Stimulated activated naive B cell treated with anti-CD40 and anti-IgM and Interleukin-4, amounts not matched to agents 10 μg/mL and 1 μg/mL and 100 μg/mL, for 72 hours (primary cell): ENCODE measurements around the gene MAN2A1.

ENCODE experiments used
- ATAC-seq, 2 donors: fragments of 150-1000 bp; cut with Tn5 transposase; replicated peaks; 2 replicates each; pipeline ENCODE4 v1.10.0; 2021; ENCODE audit warnings: moderate library complexity in 1 of 2
- DNase-seq: peaks from one replicate; pipeline ENCODE4 v3.0.0; 2021
- H3K27ac Mint-ChIP-seq: one replicate; pipeline ENCODE4 v1.8.0; 2022; ENCODE audit warnings: mild to moderate bottlenecking, mixed read lengths
- H3K27me3 Mint-ChIP-seq, 2 donors: one replicate each; pipeline ENCODE4 v1.8.0; 2022; ENCODE audit warnings: mixed read lengths in 2 of 2
- H3K36me3 Mint-ChIP-seq, 2 donors: one replicate each; pipeline ENCODE4 v1.8.0; 2022; ENCODE audit warnings: mixed read lengths in 2 of 2, mild to moderate bottlenecking in 1 of 2
- H3K4me1 Mint-ChIP-seq, 2 donors: one replicate each; pipeline ENCODE4 v1.8.0; 2022; ENCODE audit warnings: mixed read lengths in 2 of 2, mild to moderate bottlenecking in 1 of 2
- H3K4me3 Mint-ChIP-seq, 2 donors: one replicate each; pipeline ENCODE4 v1.8.0; 2022; ENCODE audit warnings: mild to moderate bottlenecking in 2 of 2, mixed read lengths in 2 of 2, moderate library complexity in 1 of 2
- H3K9me3 Mint-ChIP-seq, 2 donors: one replicate each; pipeline ENCODE4 v1.8.0; 2022; ENCODE audit warnings: mixed read lengths in 2 of 2, mild to moderate bottlenecking in 1 of 2

Gene MAN2A1

GRCh38 chr5:109767184-109767995 is 77.7 kb downstream of the MAN2A1 start:
- H3K27ac Mint-ChIP-seq, result no peak overlapping the region
- DNase-seq, result no peak
- no peaks in the 10 kb centered on the region for H3K9me3 Mint-ChIP-seq
- H3K4me3 Mint-ChIP-seq, result no peak overlapping the region
- peaks cover 35 to 44% of the 10 kb centered on the region in 2 donors for H3K36me3 Mint-ChIP-seq
- H3K27me3 Mint-ChIP-seq, result no peaks in the 10 kb centered on the region
- no peak for ATAC-seq
- peaks cover 3 to 15% of the 10 kb centered on the region in 2 donors for H3K4me1 Mint-ChIP-seq

DNA sequence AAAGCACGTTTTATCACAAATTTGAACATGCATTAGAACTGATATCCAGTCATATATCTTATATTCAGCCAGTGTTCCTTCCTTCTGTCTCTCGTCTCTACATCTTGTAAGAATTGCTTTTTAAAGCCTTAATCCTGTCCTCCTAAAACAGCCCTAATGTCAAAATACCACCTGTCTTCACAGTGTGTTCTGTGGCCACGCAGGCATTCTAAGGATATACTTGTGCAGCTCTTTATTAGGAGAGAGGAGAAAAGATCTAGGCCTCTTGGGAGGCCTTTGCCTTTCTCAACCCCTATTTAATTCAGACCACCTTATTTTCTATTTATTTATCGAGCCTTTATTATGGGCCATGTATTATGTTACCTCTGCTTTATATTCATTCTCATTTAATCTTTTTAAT is 78.3 kb downstream of the MAN2A1 start:
- DNase-seq (no peak), ATAC-seq (no peak)
- Mint-ChIP-seq H3K4me3 (no peak overlapping the region), H3K36me3 (peaks cover 33 to 44% of the 10 kb centered on the region in 2 donors), H3K27ac (no peak overlapping the region), H3K9me3 (no peaks in the 10 kb centered on the region), H3K4me1 (peaks cover 3 to 10% of the 10 kb centered on the region in 2 donors), H3K27me3 (no peaks in the 10 kb centered on the region)

DNA sequence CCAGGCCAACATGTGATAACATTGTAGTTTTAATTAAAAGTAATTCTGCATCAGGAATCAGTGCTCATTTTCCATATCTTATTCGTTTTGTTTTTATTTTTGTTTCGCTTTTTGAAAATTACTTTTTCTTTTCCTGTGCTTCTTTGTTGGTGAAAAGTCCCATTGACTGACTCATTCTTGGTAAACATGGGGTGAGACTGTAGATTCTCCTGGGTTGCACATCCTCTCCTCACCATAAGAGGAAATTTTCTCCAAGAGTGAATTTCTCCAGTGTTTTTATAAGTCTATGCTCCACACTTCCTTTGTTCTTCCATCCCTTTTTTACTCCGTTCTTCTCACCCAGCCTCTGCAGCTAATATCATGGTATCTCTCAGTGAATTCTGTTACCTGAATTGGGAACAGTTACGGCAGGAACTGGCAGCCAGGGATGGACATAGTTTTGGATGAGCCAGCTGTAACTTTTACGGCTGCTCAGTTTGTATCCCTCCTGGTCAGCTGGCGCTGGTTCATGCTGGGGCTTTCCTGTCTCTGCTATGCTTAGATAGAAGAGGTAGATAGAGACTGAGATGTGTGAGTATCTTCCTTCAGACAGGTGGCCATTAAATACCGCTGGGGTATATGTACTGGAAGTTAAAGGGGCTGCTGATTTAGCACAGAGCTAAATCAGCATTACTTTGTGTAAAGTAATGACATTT is 80.0 kb downstream of the MAN2A1 start:
- Mint-ChIP-seq H3K9me3 (no peaks in the 10 kb centered on the region), H3K4me3 (no peak overlapping the region), H3K36me3 (peaks cover 32 to 43% of the 10 kb centered on the region in 2 donors), H3K27ac (no peak overlapping the region), H3K27me3 (no peaks in the 10 kb centered on the region), H3K4me1 (peaks cover 3 to 10% of the 10 kb centered on the region in 2 donors)
- DNase-seq (no peak), ATAC-seq (no peak)

GRCh38 chr5:109775130-109775529 is 85.4 kb downstream of the MAN2A1 start:
- H3K27ac Mint-ChIP-seq, result no peak overlapping the region
- ATAC-seq (no peak), DNase-seq (no peak)
- H3K27me3 Mint-ChIP-seq, result no peaks in the 10 kb centered on the region
- H3K4me3 Mint-ChIP-seq, result no peak overlapping the region
- no peaks in the 10 kb centered on the region for H3K4me1 Mint-ChIP-seq
- peaks cover 26 to 29% of the 10 kb centered on the region in 2 donors for H3K36me3 Mint-ChIP-seq
- no peaks in the 10 kb centered on the region for H3K9me3 Mint-ChIP-seq

DNA sequence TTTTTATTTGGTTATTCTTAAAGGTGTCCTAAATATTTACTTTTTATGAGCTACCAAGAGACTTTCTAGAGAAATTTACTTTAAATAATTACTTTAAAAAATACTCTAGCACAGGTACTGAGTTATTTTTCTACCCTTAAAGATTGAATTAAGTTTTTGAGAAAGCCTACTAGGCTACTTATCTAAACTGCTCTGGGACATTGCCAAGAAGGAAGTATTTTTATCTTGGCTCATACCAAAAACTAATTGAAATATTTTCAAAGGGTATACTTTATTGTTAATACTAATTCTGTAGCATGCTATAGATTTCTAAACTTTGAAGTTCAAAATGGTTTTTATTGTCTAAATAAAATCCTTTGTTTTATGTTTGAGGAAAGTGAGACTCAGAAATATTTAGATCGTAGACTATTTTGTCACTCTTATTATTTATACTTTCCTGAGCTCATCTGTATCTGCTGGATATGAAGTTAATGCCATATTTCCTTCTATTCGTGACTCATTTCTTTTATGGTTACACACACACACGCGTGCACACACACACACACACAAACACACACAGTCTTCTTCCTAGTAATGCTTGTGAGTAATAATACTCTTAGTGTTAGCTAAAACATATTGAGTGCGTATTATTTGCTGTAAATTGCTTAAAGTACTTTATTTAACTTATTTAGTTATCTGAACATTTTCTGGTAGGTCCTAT is 89.5 kb downstream of the MAN2A1 start:
- Mint-ChIP-seq H3K9me3 (no peaks in the 10 kb centered on the region), H3K36me3 (peaks cover 17 to 31% of the 10 kb centered on the region in 2 donors), H3K27ac (no peak overlapping the region), H3K4me3 (no peak overlapping the region), H3K4me1 (no peaks in the 10 kb centered on the region), H3K27me3 (no peaks in the 10 kb centered on the region)
- no peak for DNase-seq
- ATAC-seq, result no peak

DNA sequence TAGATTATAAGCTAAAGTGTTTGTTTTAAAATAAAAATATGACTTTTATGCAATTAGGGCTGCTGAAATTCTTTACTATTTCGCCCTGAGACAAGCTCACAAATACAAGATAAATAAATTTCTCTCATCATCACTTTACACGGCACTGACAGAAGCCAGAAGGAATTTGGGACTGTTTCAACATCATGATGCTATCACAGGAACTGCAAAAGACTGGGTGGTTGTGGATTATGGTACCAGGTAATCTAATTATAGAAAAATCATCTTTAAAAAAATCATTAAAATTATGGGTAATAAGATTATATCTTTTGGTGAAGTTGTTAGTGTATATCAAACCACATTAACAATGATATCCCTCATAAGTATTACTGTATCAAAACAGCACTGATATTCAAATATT is 95.0 kb downstream of the MAN2A1 start:
- Mint-ChIP-seq H3K4me3 (no peak overlapping the region), H3K27ac (no peak overlapping the region), H3K27me3 (no peaks in the 10 kb centered on the region)

GRCh38 chr5:109786206-109786855 is 96.6 kb downstream of the MAN2A1 start:
- peaks cover 17 to 29% of the 10 kb centered on the region in 2 donors for H3K36me3 Mint-ChIP-seq
- no peak overlapping the region for H3K27ac Mint-ChIP-seq
- DNase-seq, result no peak
- no peaks in the 10 kb centered on the region for H3K27me3 Mint-ChIP-seq
- peak; percentile 38 to 43 for ATAC-seq
- H3K9me3 Mint-ChIP-seq, result no peaks in the 10 kb centered on the region
- no peak overlapping the region for H3K4me3 Mint-ChIP-seq
- H3K4me1 Mint-ChIP-seq, result peaks cover 1 to 14% of the 10 kb centered on the region in 2 donors

More for the DNA sequence above, 95.0 kb downstream of the MAN2A1 start:
- Mint-ChIP-seq H3K4me1 (peaks cover 1 to 14% of the 10 kb centered on the region in 2 donors), H3K9me3 (no peaks in the 10 kb centered on the region), H3K36me3 (peaks cover 20 to 32% of the 10 kb centered on the region in 2 donors)
- DNase-seq (no peak), ATAC-seq (no peak)

DNA sequence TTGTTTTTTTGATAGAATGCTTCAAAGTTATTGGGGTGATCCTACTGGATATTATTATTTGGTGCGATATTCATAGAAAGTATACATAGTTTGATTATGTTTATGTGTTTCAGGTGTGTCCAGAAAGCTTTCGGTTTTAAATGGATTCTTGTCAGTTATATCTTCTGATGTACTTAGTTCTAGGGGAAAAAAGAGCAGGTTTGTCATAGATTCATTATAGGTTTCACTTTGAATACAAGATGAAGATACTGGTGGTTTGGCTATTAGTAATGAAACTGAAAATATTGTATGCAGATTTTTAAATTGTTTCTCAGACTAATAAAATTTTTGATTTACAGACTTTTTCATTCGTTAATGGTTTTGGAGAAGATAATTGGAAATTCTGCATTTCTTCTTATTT is 98.9 kb downstream of the MAN2A1 start:
- ATAC-seq, result peak in 1 of 2 donors; percentile 36
- H3K9me3 Mint-ChIP-seq, result peaks cover 0 to 2% of the 10 kb centered on the region in 2 donors
- H3K27ac Mint-ChIP-seq, result no peak overlapping the region
- no peak overlapping the region for H3K4me3 Mint-ChIP-seq
- H3K4me1 Mint-ChIP-seq, result peaks cover 1 to 14% of the 10 kb centered on the region in 2 donors
- no peak for DNase-seq
- no peaks in the 10 kb centered on the region for H3K27me3 Mint-ChIP-seq
- peaks cover 20 to 38% of the 10 kb centered on the region in 2 donors for H3K36me3 Mint-ChIP-seq

DNA sequence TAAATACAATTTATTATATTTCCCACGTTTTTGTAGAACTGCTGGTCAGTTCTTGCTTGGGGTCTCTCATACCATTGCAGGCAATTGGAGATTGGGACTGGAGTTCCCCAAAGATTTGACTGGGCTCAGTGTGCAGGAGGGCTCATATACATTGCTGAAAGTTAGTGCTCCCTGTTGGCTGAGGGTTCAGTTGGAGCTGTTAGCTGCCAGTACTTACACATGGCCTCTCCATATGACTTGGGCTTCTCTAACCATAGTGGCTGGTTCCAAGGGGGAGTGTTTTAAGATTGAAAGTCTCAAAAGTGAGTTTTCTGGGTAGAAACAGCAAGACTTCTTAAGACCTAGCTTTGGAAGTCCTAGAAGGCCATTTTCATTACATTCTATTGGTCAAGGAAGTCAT is 102.9 kb downstream of the MAN2A1 start:
- Mint-ChIP-seq H3K27me3 (no peaks in the 10 kb centered on the region), H3K4me1 (peaks cover 1 to 9% of the 10 kb centered on the region in 2 donors), H3K27ac (no peak overlapping the region), H3K4me3 (no peak overlapping the region), H3K9me3 (peaks cover 0 to 2% of the 10 kb centered on the region in 2 donors), H3K36me3 (peaks cover 29 to 45% of the 10 kb centered on the region in 2 donors)
- DNase-seq (no peak), ATAC-seq (no peak)

GRCh38 chr5:109803854-109804253 is 114.1 kb downstream of the MAN2A1 start:
- no peak for ATAC-seq

GRCh38 chr5:109805472-109805871 is 115.7 kb downstream of the MAN2A1 start:
- Mint-ChIP-seq H3K9me3 (no peaks in the 10 kb centered on the region), H3K4me3 (no peak overlapping the region), H3K27me3 (no peaks in the 10 kb centered on the region), H3K4me1 (no peaks in the 10 kb centered on the region), H3K27ac (no peak overlapping the region), H3K36me3 (peaks cover 20 to 42% of the 10 kb centered on the region in 2 donors)
- ATAC-seq, result no peak
- DNase-seq, result no peak

More at GRCh38 chr5:109803854-109804253, 114.1 kb downstream of the MAN2A1 start:
- peaks cover 18 to 34% of the 10 kb centered on the region in 2 donors for H3K36me3 Mint-ChIP-seq
- H3K4me3 Mint-ChIP-seq, result no peak overlapping the region
- no peaks in the 10 kb centered on the region for H3K27me3 Mint-ChIP-seq
- H3K9me3 Mint-ChIP-seq, result no peaks in the 10 kb centered on the region
- DNase-seq, result no peak
- no peaks in the 10 kb centered on the region for H3K4me1 Mint-ChIP-seq
- no peak overlapping the region for H3K27ac Mint-ChIP-seq

- no peak for ATAC-seq
- no peaks in the 10 kb centered on the region for H3K9me3 Mint-ChIP-seq
- H3K36me3 Mint-ChIP-seq, result peaks cover 20 to 41% of the 10 kb centered on the region in 2 donors
Measured at GRCh38 chr5:109805883-109806282, 116.2 kb downstream of the MAN2A1 start.

GRCh38 chr5:109812698-109813097 is 123.0 kb downstream of the MAN2A1 start:
- Mint-ChIP-seq H3K4me1 (no peaks in the 10 kb centered on the region), H3K9me3 (no peaks in the 10 kb centered on the region), H3K36me3 (peaks cover 28 to 47% of the 10 kb centered on the region in 2 donors), H3K4me3 (no peak overlapping the region), H3K27ac (no peak overlapping the region), H3K27me3 (no peaks in the 10 kb centered on the region)
- no peak for DNase-seq
- no peak for ATAC-seq

More at GRCh38 chr5:109805883-109806282, 116.2 kb downstream of the MAN2A1 start:
- Mint-ChIP-seq H3K4me1 (no peaks in the 10 kb centered on the region), H3K27ac (no peak overlapping the region), H3K27me3 (no peaks in the 10 kb centered on the region), H3K4me3 (no peak overlapping the region)
- no peak for DNase-seq

GRCh38 chr5:109816732-109817131 is 127.0 kb downstream of the MAN2A1 start:
- no peak overlapping the region for H3K4me3 Mint-ChIP-seq
- no peaks in the 10 kb centered on the region for H3K4me1 Mint-ChIP-seq
- H3K27me3 Mint-ChIP-seq, result no peaks in the 10 kb centered on the region
- ATAC-seq, result no peak
- H3K36me3 Mint-ChIP-seq, result peaks cover 19 to 38% of the 10 kb centered on the region in 2 donors
- no peak for DNase-seq
- no peak overlapping the region for H3K27ac Mint-ChIP-seq
- no peaks in the 10 kb centered on the region for H3K9me3 Mint-ChIP-seq
